Fibroblast of the conjunctiva (primary cell): Measurements from ENCODE around the gene UBE2D4.
"Not testable (repeated sequence)": the region's sequence is repeated elsewhere in the genome, so short reads cannot be mapped to it uniquely, and the experiment has no call there.

Source experiments
- DNase-seq: peaks from one replicate; pipeline ENCODE4 v3.0.0-alpha.2; 2010; ENCODE audit warnings: low read depth

UBE2D4 gene

GRCh38 chr7:43914795-43915194 is 11.4 kb upstream of the UBE2D4 start:
- no peak for DNase-seq

GRCh38 chr7:43915907-43916306 is 10.3 kb upstream of the UBE2D4 start:
- DNase-seq: no peak

GRCh38 chr7:43921423-43921822 is 4.8 kb upstream of the UBE2D4 start:
- no peak for DNase-seq

- DNase-seq: no peak
Observed at GRCh38 chr7:43922726-43923125, 3.5 kb upstream of the UBE2D4 start.

- no peak for DNase-seq
Observed at GRCh38 chr7:43926798-43927123, 525 bp downstream of the UBE2D4 start.

GRCh38 chr7:43927810-43928209 is 1.6 kb downstream of the UBE2D4 start:
- no peak for DNase-seq

- no peak for DNase-seq
Observed at GRCh38 chr7:43929529-43930457, 3.6 kb downstream of the UBE2D4 start.

GRCh38 chr7:43931346-43931745 is 5.1 kb downstream of the UBE2D4 start:
- DNase-seq: no peak

GRCh38 chr7:43933902-43934560 is 7.8 kb downstream of the UBE2D4 start:
- no peak for DNase-seq

- DNase-seq: no peak
Observed at GRCh38 chr7:43937444-43937843, 11.2 kb downstream of the UBE2D4 start.

GRCh38 chr7:43938892-43939482 is 12.8 kb downstream of the UBE2D4 start:
- DNase-seq: no peak

GRCh38 chr7:43942250-43942649 is 16.0 kb downstream of the UBE2D4 start:
- DNase-seq: no peak

GRCh38 chr7:43942997-43943396 is 16.8 kb downstream of the UBE2D4 start:
- DNase-seq: no peak

GRCh38 chr7:43943417-43944187 is 17.4 kb downstream of the UBE2D4 start:
- DNase-seq: no peak

- DNase-seq: no peak
Observed at GRCh38 chr7:43944286-43944685, 18.1 kb downstream of the UBE2D4 start.

- DNase-seq: no peak
Observed at GRCh38 chr7:43952028-43952427, 25.8 kb downstream of the UBE2D4 start.

GRCh38 chr7:43953071-43953470 is 26.8 kb downstream of the UBE2D4 start:
- DNase-seq: no peak

- peak; percentile 32 for DNase-seq
Observed at GRCh38 chr7:43954524-43955228, 28.4 kb downstream of the UBE2D4 start.

- no peak for DNase-seq
Observed at GRCh38 chr7:43956027-43956426, 29.8 kb downstream of the UBE2D4 start.

- DNase-seq: no peak
Observed at GRCh38 chr7:43960933-43961332, 34.7 kb downstream of the UBE2D4 start.

- DNase-seq: not testable (repeated sequence)
Observed at GRCh38 chr7:43966392-43966791, 40.2 kb downstream of the UBE2D4 start.
